ENCODE data around the gene TYR. TPM values are rescaled to one million over a fixed set of nuclear protein-coding genes. Genes with fewer than 3 reads are reported as not detected.

The TYR gene
- total RNA-seq: not detected

DNA sequence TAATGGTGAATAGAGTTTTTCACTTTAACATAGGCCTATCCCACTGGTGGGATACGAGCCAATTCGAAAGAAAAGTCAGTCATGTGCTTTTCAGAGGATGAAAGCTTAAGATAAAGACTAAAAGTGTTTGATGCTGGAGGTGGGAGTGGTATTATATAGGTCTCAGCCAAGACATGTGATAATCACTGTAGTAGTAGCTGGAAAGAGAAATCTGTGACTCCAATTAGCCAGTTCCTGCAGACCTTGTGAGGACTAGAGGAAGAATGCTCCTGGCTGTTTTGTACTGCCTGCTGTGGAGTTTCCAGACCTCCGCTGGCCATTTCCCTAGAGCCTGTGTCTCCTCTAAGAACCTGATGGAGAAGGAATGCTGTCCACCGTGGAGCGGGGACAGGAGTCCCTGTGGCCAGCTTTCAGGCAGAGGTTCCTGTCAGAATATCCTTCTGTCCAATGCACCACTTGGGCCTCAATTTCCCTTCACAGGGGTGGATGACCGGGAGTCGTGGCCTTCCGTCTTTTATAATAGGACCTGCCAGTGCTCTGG lies at the start of gene TYR:
Gene TYR (plus strand): TSS at position 185 of the 541 bp plus-strand sequence. CDS start 79 bp downstream, at position 264.
- in situ Hi-C loops (cut with MboI; ENCODE audit: low pct_ligation_motif_present in 1 of 4, low pct_unique_long_range_greater_than_20kb in 1 of 4, low sequenced_read_pairs in 3 of 4) (no loop called here), intact Hi-C loops (cut with DNase I; ENCODE audit: low total_unique reads) (no loop called here)
- H3K36me3 ChIP-seq: no peaks in the 10 kb centered on the region
- H3K4me3 ChIP-seq: no peak within 1 kb of the TSS
- H3K9me3 ChIP-seq: no peaks in the 10 kb centered on the region
- no peak within 1 kb of the TSS for H3K27ac ChIP-seq
- H3K4me1 ChIP-seq: no peaks in the 10 kb centered on the region
- TF ChIP-seq POLR2A (IDR thresholded peaks at IDR 0.05) (no peak), POLR2AphosphoS5 (IDR thresholded peaks at IDR 0.05) (no peak), EP300 (IDR thresholded peaks at IDR 0.05; ENCODE audit: low read depth) (no peak)
- TF ChIP-seq, protein P1, sequence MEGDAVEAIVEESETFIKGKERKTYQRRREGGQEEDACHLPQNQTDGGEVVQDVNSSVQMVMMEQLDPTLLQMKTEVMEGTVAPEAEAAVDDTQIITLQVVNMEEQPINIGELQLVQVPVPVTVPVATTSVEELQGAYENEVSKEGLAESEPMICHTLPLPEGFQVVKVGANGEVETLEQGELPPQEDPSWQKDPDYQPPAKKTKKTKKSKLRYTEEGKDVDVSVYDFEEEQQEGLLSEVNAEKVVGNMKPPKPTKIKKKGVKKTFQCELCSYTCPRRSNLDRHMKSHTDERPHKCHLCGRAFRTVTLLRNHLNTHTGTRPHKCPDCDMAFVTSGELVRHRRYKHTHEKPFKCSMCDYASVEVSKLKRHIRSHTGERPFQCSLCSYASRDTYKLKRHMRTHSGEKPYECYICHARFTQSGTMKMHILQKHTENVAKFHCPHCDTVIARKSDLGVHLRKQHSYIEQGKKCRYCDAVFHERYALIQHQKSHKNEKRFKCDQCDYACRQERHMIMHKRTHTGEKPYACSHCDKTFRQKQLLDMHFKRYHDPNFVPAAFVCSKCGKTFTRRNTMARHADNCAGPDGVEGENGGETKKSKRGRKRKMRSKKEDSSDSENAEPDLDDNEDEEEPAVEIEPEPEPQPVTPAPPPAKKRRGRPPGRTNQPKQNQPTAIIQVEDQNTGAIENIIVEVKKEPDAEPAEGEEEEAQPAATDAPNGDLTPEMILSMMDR (IDR thresholded peaks at IDR 0.05): no peak
- WGBS, 2 donors (ENCODE audit: low coverage in 1 of 2): 71 to 86% methylated on average over 5 to 8 of the region's 8 CpGs
- DNase-seq: no peak
- no peaks in the 10 kb centered on the region for H3K27me3 ChIP-seq

DNA sequence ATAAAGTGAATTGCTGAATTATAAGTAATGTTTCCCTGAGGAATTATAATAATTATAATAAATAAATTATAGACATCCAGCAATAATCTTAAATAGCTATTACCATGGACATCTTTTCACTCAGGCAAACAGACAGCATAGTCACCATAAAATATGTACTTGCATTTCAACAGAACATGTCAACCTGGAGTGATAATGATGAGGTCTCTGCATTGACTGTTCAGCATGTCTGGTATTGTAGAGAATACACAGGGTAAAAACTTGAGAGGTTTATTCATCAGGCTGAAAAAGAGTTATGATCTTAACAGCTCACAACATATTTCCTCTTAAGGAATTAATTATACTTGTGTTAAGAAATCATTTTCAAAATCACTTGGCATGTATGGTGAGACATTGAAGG lies 41.1 kb upstream of the TYR start:
- no peak overlapping the region for H3K4me3 ChIP-seq
- intact Hi-C loops (cut with DNase I; ENCODE audit: low total_unique reads): no loop called here
- no peak for TF ChIP-seq EP300 (IDR thresholded peaks at IDR 0.05; ENCODE audit: low read depth)
- TF ChIP-seq POLR2AphosphoS5 (IDR thresholded peaks at IDR 0.05): no peak
- TF ChIP-seq POLR2A (IDR thresholded peaks at IDR 0.05): no peak
- TF ChIP-seq, protein P1 (IDR thresholded peaks at IDR 0.05): no peak

GRCh38 chr11:89147229-89147628 lies 30.4 kb upstream of the TYR start:
- intact Hi-C loops (cut with DNase I; ENCODE audit: low total_unique reads) (no loop called here), in situ Hi-C loops (cut with MboI; ENCODE audit: low pct_ligation_motif_present in 1 of 4, low pct_unique_long_range_greater_than_20kb in 1 of 4, low sequenced_read_pairs in 3 of 4) (no loop called here)
- no peaks in the 10 kb centered on the region for H3K36me3 ChIP-seq
- peaks cover 4% of the 10 kb centered on the region for H3K27me3 ChIP-seq
- no peak for TF ChIP-seq EP300 (IDR thresholded peaks at IDR 0.05; ENCODE audit: low read depth)
- no peak for TF ChIP-seq POLR2AphosphoS5 (IDR thresholded peaks at IDR 0.05)
- TF ChIP-seq, protein P1 (IDR thresholded peaks at IDR 0.05): no peak
- no peak for TF ChIP-seq POLR2A (IDR thresholded peaks at IDR 0.05)
- H3K27ac ChIP-seq: no peak overlapping the region
- H3K4me3 ChIP-seq: no peak overlapping the region
- no peaks in the 10 kb centered on the region for H3K4me1 ChIP-seq
- 24 to 44% methylated on average over 1 of the region's 1 CpG for WGBS, 2 donors (ENCODE audit: low coverage in 1 of 2)
- no peaks in the 10 kb centered on the region for H3K9me3 ChIP-seq
- no peak for DNase-seq

More for the DNA sequence above, 41.1 kb upstream of the TYR start:
- H3K36me3 ChIP-seq: no peaks in the 10 kb centered on the region
- H3K4me1 ChIP-seq: no peaks in the 10 kb centered on the region
- in situ Hi-C loops (cut with MboI; ENCODE audit: low pct_ligation_motif_present in 1 of 4, low pct_unique_long_range_greater_than_20kb in 1 of 4, low sequenced_read_pairs in 3 of 4): no loop called here
- no peaks in the 10 kb centered on the region for H3K27me3 ChIP-seq
- H3K9me3 ChIP-seq: no peaks in the 10 kb centered on the region
- H3K27ac ChIP-seq: no peak overlapping the region
- DNase-seq: no peak

GRCh38 chr11:89159974-89160373 lies 17.7 kb upstream of the TYR start:
- 83 to 85% methylated on average over 4 of the region's 4 CpGs for WGBS, 2 donors (ENCODE audit: low coverage in 1 of 2)
- intact Hi-C loops (cut with DNase I; ENCODE audit: low total_unique reads): no loop called here

More at GRCh38 chr11:89159974-89160373, 17.7 kb upstream of the TYR start:
- Histone ChIP-seq H3K27ac (no peak overlapping the region), H3K4me1 (no peaks in the 10 kb centered on the region), H3K36me3 (no peaks in the 10 kb centered on the region), H3K4me3 (no peak overlapping the region), H3K27me3 (no peaks in the 10 kb centered on the region), H3K9me3 (no peaks in the 10 kb centered on the region)
- no peak for DNase-seq
- TF ChIP-seq POLR2AphosphoS5 (IDR thresholded peaks at IDR 0.05) (no peak), POLR2A (IDR thresholded peaks at IDR 0.05) (no peak), EP300 (IDR thresholded peaks at IDR 0.05; ENCODE audit: low read depth) (no peak)
- TF ChIP-seq, protein P1 (IDR thresholded peaks at IDR 0.05): no peak
- in situ Hi-C loops (cut with MboI; ENCODE audit: low pct_ligation_motif_present in 1 of 4, low pct_unique_long_range_greater_than_20kb in 1 of 4, low sequenced_read_pairs in 3 of 4): no loop called here
